GM11168 (cell line): Measurements from ENCODE around the gene ABCE1.

Source experiments
- in situ Hi-C: fragments of 300-500 bp; cut with MboI; formaldehyde crosslinking; loops from one replicate; pipeline ENCODE4 v1.12.0; 2022; ENCODE audit warnings: low sequenced_read_pairs; ENCODE audit not compliant: unreplicated experiment

Gene ABCE1

GRCh38 chr4:145170223-145170622 lies 72.1 kb downstream of the ABCE1 start:
- in situ Hi-C loops: no loop called here

- in situ Hi-C loops: no loop called here
Measured at GRCh38 chr4:145171911-145172310, 73.8 kb downstream of the ABCE1 start.

- in situ Hi-C loops: no loop called here
Measured at GRCh38 chr4:145176641-145177432, 78.7 kb downstream of the ABCE1 start.

GRCh38 chr4:145177511-145177905 lies 79.4 kb downstream of the ABCE1 start:
- in situ Hi-C loops: no loop called here

GRCh38 chr4:145177906-145178538 lies 79.9 kb downstream of the ABCE1 start:
- in situ Hi-C loops: no loop called here

- in situ Hi-C loops: no loop called here
Measured at GRCh38 chr4:145178740-145179280, 80.7 kb downstream of the ABCE1 start.
